Measurements from ENCODE around the gene ALPG.

- no peak for TF ChIP-seq SIN3A (IDR thresholded peaks at IDR 0.05; ENCODE audit: borderline replicate concordance, insufficient read depth, low read length)
- no peak for TF ChIP-seq POLR2AphosphoS5 (IDR thresholded peaks at IDR 0.05; ENCODE audit: low read depth, low read length)
- no peak for TF ChIP-seq TAF1 (IDR thresholded peaks at IDR 0.05; ENCODE audit: borderline replicate concordance, insufficient read depth, low read length)
Measured at GRCh38 chr2:232416521-232417470, 10.2 kb downstream of the ALPG start.
